DMS53 treated with DMSO at 0.1 percent for 48 hours (cell line): ENCODE results near the gene GZMM.

Experiments used
- DNase-seq: peaks from one replicate; lab custom pipeline; 2025; ENCODE audit not compliant: unreplicated experiment; lab: John Stamatoyannopoulos, UW

The GZMM gene

DNA sequence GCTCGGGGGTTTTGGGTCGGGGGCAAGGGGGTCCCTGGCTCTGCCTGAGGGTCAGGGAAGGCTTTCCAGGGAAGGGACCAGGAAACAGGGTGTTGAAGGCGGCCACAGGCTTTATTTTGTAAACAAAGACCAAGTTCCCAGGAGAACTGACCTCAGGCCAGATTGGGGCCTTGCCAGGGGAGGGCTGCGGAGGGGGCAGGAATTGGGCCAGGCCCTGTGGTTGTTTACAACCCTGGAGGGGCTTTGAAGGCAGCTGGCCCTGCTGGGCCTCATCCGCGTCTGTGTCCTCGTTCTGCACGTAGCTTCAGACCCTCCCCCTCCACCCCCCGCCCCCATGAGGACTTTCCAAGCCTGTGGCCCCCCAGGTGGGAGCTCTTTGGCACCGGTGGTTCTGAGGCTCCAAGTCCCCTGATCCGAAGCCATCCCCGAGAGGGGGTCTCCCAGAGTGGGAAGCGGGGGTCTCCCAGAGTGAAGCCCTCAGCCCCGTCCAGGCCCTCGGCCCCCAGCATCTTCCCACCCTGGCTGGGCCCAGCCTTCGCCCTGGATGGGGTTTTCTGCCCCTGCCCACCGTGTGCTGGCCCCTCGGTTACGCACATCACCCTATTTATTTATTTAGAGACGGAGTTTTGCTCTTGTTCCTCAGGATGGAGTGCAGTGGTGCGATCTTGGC is 15.1 kb downstream of the GZMM start:
- no peak for DNase-seq

DNA sequence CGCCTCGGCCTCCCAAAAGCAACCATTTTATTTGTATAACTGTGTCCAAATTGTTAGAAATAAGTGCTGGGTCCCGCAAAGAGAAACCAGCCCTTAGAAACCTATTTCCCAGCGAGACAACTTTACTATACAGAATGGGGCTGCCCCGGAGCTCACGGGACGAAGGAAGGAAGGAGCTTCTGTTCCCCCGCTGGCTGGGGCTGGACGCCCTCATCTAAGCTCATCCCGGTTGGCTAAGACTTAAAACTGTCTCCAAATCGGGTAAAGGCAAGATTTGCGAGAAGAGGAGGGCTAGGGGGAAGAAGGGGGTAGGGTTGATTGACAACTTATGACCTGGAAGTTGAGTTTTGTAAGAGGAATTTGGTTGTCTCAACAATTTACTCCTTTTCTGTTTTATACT is 16.3 kb downstream of the GZMM start:
- no peak for DNase-seq

DNA sequence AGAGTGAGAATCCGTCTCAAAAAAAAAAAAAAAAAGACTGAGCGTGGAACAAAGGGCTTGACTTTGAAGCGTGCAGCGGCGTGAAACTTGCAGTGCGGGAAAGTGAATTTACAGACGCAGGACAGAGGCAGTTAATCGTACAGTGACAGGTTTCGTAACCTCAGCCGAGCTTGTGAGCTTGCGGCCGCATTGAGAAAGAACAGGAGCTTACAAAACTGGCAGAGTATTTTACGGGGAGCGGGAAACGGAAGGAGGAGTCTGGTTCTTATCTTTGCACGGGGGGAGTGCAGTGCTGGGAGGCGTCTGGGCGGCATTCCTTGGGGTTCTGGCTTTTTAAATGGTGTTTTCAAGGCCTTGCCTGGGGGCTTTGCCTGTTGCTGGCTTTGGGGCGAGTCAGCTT is 22.6 kb downstream of the GZMM start:
- DNase-seq: no peak

DNA sequence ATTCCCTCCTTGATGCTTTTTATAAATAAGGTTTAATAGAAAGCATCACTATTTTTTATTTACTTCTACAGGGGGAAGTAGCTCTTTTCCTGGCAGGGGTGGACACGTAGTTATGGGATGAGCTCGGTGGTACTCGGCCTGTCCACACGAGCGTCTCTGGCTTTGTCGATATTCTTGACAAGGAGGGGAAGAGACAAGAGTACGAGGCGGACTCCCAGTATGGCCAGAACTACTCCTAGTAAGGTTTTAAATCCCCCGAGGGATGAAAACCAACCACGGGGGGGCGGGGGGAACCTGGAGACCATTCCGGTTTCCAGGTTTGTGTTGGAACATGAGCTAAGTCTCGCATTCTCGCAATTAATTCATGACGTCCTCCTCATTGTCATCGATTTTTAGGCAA is 23.0 kb downstream of the GZMM start:
- DNase-seq: no peak

DNA sequence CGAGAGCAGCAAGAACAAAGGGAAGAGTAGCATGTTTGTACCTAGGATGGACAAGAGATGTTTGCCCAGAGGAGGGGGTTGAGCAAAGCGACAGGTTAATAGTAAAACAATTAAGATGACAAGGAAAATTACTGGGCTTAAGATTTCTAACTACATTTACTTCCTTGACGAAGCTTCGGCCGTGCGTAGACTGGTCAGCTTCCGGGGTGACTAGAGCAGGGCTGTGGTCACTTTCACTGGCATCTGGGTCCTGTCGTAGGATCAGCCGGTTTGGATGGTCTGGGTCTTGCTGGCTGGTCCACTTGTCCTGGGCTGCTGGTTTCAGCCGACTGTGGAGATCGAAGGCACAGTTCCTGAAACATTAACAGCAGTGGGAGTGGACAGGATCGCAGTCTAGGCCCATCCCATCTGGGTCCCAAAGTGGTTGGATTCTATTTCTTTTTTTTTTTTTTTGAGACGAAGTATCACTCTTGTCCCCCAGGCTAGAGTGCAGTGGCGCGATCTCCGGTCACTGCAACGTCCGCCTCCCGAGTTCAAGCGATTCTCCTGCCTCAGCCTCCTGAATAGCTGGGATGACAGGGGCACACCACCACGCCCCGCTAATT is 23.5 kb downstream of the GZMM start:
- no peak for DNase-seq

DNA sequence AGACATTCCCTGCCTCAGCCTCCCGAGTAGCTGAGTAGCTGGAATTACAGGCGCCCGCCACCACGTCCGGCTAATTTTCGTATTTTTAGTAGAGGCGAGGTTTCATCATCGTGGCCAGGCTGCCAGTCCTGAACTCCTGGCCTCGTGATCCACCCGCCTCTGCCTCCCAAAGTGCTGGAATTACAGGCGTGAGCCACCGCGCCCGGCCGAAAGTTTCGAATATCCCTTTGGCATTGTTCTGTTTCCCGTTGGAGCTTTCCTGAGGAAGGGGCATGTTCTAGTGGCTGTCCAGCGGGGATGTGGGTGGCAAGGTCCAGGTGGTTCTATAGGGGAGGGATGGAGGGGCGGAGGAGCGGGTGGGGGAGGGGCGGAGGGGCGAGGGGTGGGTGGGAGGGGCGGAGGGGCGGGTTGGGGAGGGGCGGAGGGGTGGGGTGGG is 26.4 kb downstream of the GZMM start:
- DNase-seq: no peak

DNA sequence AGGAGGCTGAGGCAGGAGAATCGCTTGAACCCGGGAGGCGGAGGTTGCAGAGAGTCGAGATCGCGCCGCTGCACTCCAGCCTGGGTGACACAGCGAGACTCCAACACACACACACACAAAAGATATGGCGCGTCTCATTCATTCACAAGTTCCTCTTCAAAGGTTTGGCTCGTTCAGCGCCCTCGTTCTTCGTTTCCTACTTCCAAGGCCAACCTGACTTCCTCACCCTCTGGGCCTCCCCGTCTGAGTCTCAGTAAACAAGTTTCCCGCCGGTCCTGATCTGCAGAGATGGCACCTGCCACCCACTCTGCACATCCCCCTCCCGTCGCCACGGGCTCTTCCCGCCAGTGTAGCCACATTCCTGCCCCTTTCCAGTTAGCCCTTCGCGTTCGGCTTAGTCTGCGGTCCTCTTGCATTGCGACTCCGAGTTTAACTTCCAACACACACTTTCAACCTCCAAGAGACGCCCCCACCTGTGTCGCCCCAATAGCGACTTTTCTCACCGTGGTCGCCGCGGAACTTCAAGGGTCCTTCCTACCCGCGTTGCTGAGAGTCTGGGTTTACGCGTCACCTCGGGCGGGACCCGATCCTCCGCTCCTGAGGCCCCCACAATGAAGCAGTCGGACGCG is 27.2 kb downstream of the GZMM start:
- peak; percentile 54 for DNase-seq

DNA sequence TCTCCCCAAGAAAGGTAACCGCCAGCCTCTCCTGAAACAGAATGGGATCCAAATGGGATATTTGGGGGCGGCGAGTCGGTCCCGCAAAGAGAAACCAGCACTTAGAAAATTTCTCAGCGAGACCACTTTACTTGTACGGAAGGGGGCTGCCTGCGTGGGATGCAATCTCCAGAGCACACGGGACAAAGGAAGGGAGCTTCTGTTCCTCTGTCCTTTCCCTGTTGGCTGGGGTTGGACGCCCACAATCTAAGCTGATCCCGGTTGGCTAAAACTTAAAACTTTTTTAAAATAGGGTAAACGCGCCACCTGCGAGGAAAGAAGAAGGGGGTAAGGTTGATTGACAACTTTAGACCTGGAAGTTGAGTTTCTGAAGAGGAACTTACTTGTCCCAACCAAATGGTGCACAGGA is 27.7 kb downstream of the GZMM start:
- peak; percentile 36 for DNase-seq

DNA sequence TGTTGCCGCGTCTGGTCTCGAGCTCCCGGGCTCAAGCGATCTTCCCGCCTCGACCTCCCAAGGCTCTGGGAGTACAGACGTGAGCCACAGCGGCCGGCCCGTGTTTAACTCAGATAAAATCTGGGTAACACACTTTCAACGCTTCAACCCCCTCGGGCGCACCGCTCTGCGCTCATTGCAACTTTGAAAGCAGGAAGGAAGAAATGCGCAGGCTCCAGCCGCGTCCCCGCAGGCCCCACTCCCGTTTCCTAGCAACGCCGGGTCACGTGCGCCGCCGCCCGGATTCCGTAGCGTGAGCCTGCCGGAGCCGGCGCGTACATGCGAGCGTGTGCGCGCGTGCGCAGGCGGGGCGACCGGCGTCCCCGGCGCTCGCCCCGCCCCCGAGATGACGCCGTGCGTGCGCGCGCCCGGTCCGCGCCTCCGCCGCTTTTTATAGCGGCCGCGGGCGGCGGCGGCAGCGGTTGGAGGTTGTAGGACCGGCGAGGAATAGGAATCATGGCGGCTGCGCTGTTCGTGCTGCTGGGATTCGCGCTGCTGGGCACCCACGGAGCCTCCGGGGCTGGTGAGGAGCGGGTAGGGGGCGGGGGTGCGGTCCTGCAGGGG is 28.4 kb downstream of the GZMM start, which contains the start of gene BSG:
Gene BSG (plus strand): TSS at position 457 of the 603 bp plus-strand sequence. CDS start 39 bp downstream, at position 496.
- DNase-seq: peak; percentile 87

DNA sequence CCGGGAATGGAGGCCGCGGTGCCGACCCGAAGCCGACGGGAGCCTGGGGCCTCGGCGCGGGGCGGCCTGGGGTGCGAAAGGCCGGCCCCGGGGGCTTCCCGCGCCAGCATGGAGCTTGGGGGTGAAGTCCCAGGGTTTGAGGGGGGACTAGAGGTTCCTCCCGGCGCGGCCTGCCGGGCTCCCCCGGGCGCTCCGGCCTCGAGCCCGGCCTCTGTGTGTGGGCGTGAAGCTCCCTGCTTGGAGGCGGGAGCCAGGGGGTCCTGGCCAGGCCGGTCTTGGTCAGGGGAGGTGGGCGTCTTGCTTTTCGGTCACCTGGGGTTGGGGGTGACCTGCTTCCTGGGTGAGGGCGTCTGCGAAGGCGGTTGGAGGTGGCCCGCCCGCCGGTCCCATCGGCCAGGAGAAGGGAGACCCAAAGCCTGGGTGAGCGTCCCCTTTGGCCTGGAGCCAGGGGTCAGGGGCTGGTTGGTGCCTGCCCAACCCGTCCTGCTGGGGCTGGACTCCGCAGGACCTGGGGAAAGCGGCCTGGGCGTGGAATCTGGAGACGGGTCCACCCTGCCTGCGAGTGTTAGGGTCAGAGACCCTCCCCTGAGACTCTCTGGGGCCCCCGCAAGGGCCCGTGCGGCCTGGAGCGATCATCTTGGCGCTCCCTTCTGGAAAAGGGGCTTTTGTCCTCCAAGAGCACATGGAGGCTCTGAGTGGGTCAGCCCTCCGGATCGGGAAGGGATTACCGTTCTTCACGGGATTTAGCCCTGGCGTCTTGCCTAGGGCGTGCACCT is 29.1 kb downstream of the GZMM start:
- DNase-seq: peak; percentile 2

DNA sequence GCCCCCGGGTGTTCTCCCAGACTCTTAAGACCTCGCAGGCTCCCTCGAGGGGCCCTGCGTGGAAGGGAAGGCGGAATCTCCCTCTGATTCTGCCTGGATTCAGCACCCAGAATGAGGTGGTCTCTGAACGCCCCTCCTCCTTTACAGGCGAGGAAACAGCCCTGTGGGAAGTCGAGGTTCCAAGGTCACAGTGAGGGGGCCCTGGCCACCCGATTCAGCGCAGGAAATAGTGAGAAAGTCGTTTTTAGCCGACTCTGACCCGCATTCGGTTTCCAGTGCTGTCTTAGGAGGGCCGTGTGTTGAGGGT is 29.6 kb downstream of the GZMM start:
- DNase-seq: no peak

DNA sequence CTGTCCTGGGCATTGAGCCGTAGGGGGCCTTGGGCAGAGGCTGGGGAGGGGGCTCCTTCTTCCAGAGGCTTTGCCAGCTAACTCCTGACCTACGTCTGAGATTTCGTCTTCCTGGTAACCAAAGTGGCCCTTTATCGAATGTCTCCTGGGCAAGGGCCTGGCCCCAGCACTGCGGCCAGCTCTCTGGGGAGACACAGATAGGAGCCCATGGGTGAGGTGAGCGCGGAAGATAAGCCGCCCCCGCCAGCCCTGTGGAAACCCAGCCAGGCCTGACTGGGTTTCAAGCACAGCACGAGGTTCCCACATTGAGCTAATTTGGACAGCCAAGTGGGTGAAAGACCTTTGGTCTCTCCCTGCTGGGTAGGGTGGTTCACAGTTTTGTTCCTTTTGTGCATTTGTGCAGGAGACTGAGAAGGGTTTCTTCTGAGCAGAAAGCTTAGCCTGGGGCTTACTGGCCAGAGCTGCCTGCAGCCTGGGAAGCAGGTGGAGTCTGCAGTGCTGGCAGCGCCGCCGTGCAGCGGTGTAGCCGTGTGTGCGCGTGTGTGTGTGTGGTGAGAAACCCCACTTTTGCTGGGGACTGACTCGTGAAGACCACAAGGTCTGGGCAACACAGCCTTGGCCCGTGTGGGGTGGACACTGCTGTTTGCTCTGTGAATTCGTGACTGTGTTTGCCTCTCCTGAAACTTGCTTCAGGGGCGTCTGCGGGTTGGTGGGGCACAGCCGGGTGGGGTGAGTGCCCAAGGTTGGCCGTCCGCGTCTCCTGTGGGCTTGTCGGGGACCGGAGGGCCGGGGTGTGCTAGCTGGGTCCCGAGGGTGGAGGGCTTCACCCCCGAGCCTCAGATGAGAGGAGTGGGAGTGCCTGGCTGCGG is 31.0 kb downstream of the GZMM start:
- DNase-seq: no peak

DNA sequence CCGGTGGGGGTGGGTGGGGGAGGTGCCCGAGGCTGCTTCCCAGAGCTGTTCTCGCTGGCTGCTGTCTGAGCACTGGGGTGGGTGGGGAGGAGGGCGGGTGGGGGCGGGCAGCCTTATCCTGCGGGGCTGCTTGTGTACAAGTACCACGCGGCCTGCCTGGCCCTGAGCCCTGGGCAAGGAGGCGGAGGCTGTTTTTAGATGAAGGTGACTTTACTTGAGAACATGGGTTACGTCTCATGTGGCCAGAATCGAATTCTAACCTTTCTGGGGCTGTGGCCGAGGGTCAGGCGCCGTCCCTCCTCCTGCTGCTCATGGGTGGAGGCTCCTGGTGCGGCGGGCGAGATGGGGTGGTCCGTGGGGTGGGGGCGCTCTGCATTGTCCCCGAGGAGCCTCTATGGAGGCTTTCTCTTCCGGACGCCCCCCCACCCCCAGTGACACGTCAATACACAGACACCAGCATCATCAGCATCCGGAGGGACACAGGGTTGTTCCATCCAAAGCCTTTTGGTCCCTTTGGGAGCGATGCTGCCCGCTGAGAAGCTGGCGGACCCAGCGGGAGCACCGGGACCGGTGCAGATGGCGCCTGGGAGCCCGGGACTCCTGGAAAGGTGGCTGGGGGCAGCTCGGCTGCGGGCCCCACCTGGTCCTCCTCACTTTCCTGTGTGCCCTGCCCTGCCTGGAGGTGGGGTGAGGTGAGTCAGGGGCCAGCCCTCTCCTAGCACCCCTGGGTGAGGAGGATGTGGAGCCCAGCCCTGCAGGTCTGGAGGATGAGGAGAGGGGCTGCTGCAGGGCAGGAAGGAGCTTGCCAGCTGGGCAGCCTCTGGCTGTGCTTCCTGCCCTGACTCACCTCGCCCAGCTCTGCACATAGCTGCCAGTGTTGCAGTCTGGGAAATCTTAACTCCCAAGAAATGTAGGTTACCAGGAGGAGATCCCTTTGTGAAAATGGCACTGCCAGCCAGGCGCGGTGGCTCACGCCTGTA is 32.0 kb downstream of the GZMM start:
- no peak for DNase-seq

DNA sequence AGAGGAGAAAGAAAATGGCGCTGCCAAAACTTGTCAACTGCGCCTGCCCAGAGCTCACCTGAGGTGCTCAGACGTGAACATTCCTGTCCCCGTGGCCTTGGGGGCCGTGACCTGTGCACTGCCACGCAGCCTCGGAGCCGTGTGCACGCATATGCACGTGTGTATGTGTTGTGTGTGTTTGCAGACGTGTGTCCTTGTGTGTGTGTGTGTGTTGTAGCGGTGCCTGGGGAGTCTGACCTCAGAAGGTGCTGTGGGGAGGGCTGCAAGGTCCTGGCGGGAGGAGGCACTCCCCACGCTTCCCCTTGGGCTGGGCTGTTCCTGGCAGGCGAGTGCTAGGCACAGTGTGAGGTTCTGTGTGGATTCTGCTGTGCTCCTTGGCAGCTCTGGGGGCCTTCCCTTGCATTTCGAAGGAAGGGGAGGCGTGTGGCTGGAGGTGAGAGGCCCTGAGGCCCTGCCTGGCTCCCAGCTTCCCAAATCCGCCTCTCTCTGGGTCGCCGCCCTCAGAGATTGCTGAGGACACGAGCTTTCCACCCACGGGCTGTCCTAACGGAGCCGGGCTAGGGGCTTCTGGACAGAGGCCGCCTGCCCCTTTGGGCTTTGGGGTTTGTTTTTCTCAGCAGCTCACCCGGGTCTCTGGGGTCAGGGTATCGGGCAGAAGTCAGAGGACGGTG is 33.0 kb downstream of the GZMM start:
- DNase-seq: no peak

DNA sequence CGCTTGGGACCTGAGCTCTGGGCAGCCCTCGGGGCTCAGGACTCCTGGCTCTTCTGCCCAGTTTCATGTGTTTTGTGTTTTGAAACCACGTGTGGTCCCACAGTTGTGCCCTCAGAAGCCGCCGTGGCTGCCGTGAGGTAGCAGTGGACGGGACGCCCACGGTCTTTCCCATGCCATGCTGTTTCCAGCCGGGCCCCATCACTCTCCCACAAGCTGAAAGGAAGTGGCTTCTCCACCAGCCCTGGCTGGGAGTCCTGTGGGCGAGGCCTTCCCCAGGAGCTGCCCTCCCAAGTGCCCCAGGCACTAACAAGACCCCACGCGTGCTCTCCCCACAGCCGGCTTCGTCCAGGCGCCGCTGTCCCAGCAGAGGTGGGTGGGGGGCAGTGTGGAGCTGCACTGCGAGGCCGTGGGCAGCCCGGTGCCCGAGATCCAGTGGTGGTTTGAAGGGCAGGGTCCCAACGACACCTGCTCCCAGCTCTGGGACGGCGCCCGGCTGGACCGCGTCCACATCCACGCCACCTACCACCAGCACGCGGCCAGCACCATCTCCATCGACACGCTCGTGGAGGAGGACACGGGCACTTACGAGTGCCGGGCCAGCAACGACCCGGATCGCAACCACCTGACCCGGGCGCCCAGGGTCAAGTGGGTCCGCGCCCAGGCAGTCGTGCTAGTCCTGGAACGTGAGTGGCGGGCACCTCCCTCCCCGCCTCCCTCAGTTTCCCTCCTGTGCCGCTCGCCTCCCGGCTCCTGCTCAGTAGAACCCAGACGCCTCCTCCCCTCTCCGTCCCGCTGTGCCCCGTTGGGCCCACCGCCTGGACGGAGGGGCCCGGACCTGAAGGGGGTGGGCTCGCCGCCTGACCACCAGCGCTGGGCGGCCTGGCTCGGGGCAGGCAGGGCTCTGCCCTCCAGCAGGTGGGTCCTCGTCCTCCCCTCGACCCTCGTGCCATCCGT is 33.9 kb downstream of the GZMM start:
- no peak for DNase-seq

DNA sequence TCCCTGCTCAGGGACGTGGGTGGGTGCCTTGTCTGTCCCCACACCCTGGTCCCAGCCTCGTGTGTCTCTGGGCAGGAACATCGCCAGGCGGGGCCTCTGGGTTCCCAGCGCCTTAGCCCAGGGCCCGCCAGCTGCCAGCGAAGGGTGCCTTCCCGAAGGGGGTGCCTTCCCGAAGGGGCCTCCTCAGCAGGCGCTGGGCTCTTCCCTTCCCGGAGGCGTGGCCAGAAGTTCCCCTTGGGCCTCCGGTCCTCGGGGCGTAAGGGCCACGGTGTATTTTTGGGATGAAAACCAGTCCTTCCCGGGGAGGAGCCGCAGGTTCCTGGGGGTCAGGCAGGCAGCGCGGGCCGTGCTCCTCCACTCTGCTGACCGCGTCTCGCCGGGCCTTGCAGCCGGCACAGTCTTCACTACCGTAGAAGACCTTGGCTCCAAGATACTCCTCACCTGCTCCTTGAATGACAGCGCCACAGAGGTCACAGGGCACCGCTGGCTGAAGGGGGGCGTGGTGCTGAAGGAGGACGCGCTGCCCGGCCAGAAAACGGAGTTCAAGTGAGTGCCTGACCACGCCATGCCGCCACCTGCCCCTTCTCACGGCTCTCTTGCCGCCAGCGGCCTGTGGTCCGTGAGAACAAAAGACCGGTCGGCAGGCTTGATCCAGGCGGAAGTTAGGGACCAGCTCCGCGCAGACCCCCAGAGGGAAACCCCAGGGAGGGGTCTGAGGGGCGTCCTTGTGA is 35.4 kb downstream of the GZMM start:
- no peak for DNase-seq

DNA sequence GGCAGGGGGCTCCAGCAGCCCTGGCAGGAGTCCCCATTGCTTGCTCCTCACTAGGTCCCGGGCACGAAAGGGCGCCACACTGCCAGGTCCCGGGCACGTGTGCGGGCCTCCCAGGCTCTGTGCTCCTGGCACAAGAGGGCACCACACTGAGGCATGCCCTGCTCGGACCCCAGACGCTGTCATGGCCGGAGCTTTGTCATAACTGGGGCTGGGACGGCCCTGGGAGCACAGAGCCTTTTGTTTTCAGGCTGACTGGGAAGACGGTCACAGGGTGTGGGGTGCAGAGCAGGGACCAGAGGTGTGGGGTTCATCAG is 35.9 kb downstream of the GZMM start:
- no peak for DNase-seq
